ENCODE measurements around the gene SETX.
A peak's percentile ranks its signal among the peaks of the same experiment; 100 is the strongest.

Gene SETX

DNA sequence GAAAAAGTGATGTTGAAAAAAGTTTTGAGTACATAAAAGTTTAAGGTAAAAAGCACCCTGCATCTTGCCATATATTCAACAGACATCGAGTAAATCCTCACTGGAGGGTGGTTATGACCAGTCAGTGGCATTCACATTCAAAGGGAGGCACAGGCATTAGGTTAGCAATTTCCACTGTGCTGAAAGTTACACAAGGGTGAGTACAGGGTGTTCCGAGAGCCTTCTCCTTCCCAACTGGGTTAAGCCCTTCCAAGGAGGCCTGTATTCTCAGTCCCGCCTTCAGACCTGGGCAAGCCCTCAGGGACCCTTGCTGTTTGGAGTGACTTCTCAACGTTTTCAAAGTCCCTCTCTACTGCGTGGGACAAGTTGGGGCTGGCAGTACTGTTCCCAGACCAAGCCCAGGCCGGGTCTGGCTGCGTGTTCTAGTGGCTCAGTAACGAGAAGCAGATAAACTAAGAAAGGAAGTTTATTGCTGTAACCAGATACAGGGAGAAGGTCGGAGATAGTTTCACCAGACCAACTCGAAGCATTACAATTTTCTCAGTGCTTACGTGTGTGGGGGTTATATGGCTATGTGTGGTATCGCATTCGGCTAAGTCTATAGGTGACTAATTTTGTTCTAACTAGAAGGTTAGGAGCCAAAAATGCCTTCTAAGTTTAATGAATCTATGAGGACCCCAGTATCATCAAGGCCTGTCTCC lies 13.0 kb upstream of the SETX start:
- no peaks in the 10 kb centered on the region for H3K27me3 Mint-ChIP-seq
- peaks cover 9% of the 10 kb centered on the region for H3K4me1 Mint-ChIP-seq
- no peak overlapping the region for H3K4me3 Mint-ChIP-seq
- H3K27ac Mint-ChIP-seq: no peak overlapping the region
- ATAC-seq (no peak), DNase-seq (no peak)
- no peaks in the 10 kb centered on the region for H3K9me3 Mint-ChIP-seq

DNA sequence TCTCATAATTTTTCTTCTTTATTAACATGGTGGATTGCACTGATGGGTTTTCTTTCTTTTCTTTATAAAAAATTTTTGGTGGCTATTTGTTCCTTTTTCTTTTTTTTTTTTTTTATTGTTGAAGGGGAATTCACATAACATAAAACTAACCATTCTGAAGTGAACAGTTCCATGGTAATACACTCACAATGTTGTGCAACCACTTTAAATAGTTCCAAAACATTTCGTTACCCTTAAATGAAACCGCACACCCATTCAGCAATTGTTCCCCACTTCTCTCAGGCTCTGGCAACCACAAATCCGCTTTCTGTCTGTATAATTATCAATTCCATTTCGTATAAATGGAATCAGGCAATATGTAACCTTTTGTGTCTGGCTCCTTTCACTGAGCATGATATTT lies 11.7 kb upstream of the SETX start:
- Mint-ChIP-seq H3K4me3 (no peak overlapping the region), H3K27me3 (no peaks in the 10 kb centered on the region), H3K27ac (no peak overlapping the region), H3K4me1 (no peaks in the 10 kb centered on the region), H3K9me3 (no peaks in the 10 kb centered on the region)
- no peak for ATAC-seq
- no peak for DNase-seq

- DNase-seq (no peak), ATAC-seq (no peak)
- Mint-ChIP-seq H3K9me3 (no peaks in the 10 kb centered on the region), H3K4me3 (no peak overlapping the region), H3K4me1 (no peaks in the 10 kb centered on the region), H3K27me3 (no peaks in the 10 kb centered on the region), H3K27ac (no peak overlapping the region)
These were observed 11.2 kb upstream of the SETX start for GRCh38 chr9:132365986-132366385.

GRCh38 chr9:132364068-132364467 lies 9.3 kb upstream of the SETX start:
- Mint-ChIP-seq H3K9me3 (no peaks in the 10 kb centered on the region), H3K27ac (no peak overlapping the region), H3K27me3 (no peaks in the 10 kb centered on the region), H3K4me3 (no peak overlapping the region), H3K4me1 (no peaks in the 10 kb centered on the region)
- DNase-seq (no peak), ATAC-seq (no peak)

- DNase-seq: no peak
These were observed 3.0 kb upstream of the SETX start for GRCh38 chr9:132357764-132358163.

DNA sequence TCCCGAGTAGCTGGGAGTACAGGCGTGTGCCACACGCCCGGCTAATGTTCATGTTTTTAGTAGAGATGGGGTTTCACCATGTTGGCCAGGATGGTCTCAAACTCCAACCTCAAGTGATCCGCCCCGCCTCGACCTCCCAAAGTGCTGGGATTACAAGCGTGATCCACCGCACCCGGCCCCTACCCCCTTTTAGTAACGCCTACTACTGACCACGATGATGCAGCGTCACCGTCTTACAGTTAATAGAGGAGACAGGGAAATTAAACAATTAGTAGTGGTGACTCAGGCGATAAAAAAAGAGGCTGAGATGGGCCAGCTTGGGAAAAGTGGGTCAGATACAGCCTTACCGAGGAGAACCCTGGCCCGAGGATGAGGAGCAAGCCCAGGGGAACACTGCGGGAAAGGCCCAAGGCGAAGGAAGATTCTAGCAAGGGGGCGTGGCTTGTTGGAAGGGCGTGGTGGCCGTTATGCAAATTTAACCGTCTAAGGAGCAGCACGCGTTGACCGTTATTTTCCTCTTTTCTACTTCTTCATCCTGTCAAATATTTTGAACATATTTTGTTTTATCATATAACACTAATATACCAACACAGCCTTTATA lies 1.6 kb upstream of the SETX start:
- DNase-seq: no peak
- Mint-ChIP-seq H3K27me3 (no peaks in the 10 kb centered on the region), H3K27ac (peak overlapping the region in 1 of 2 donors; percentile 42), H3K4me1 (peaks cover 37% of the 10 kb centered on the region), H3K4me3 (peak overlapping the region in 1 of 2 donors; percentile 35), H3K9me3 (no peaks in the 10 kb centered on the region)
- ATAC-seq: no peak

More at GRCh38 chr9:132357764-132358163, 3.0 kb upstream of the SETX start:
- H3K4me3 Mint-ChIP-seq: no peak overlapping the region
- H3K27ac Mint-ChIP-seq: no peak overlapping the region
- no peaks in the 10 kb centered on the region for H3K27me3 Mint-ChIP-seq
- H3K4me1 Mint-ChIP-seq: peaks cover 26% of the 10 kb centered on the region
- no peak for ATAC-seq
- no peaks in the 10 kb centered on the region for H3K9me3 Mint-ChIP-seq

GRCh38 chr9:132351404-132352045 lies 3.3 kb downstream of the SETX start:
- Mint-ChIP-seq H3K9me3 (no peaks in the 10 kb centered on the region), H3K4me3 (peak overlapping the region; percentile 72 to 94), H3K27ac (peak overlapping the region; percentile 28 to 86), H3K27me3 (no peaks in the 10 kb centered on the region), H3K4me1 (peaks cover 52% of the 10 kb centered on the region)
- ATAC-seq (no peak), DNase-seq (no peak)

DNA sequence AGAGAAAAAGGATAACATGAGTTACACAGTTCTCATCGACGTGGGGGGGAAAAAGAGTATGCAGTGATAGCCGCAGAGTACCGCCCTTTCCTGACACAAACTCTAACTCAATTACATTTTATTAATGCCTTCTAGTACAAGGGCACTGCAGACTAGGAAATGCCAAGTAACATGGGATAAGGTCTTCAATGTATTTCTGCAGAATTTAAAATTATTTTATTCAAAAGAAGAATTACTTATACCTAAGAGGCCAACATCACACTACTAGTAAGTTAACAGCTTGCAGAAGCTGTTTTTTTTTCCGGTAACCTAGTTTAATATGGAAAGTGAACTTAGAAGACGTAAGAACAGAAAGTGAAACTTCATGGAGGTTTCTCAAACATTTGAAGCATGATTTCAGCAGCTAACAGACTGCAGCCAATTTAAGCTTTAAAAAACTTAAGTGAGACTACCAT lies 3.9 kb downstream of the SETX start:
- DNase-seq: no peak
- peaks cover 47% of the 10 kb centered on the region for H3K4me1 Mint-ChIP-seq

GRCh38 chr9:132348676-132349075 lies 6.1 kb downstream of the SETX start:
- no peak for ATAC-seq
- Mint-ChIP-seq H3K9me3 (no peaks in the 10 kb centered on the region), H3K4me1 (peaks cover 42% of the 10 kb centered on the region), H3K27ac (peak overlapping the region in 1 of 2 donors; percentile 13), H3K27me3 (no peaks in the 10 kb centered on the region), H3K4me3 (no peak overlapping the region)
- DNase-seq: no peak

More for the DNA sequence above, 3.9 kb downstream of the SETX start:
- Mint-ChIP-seq H3K9me3 (no peaks in the 10 kb centered on the region), H3K27me3 (no peaks in the 10 kb centered on the region), H3K27ac (peak overlapping the region; percentile 28 to 86), H3K4me3 (peak overlapping the region; percentile 59 to 72)
- no peak for ATAC-seq

GRCh38 chr9:132346177-132346576 lies 8.6 kb downstream of the SETX start:
- no peak for DNase-seq
- Mint-ChIP-seq H3K4me3 (no peak overlapping the region), H3K4me1 (peaks cover 29% of the 10 kb centered on the region), H3K9me3 (no peaks in the 10 kb centered on the region), H3K27ac (no peak overlapping the region), H3K27me3 (no peaks in the 10 kb centered on the region)
- ATAC-seq: no peak

DNA sequence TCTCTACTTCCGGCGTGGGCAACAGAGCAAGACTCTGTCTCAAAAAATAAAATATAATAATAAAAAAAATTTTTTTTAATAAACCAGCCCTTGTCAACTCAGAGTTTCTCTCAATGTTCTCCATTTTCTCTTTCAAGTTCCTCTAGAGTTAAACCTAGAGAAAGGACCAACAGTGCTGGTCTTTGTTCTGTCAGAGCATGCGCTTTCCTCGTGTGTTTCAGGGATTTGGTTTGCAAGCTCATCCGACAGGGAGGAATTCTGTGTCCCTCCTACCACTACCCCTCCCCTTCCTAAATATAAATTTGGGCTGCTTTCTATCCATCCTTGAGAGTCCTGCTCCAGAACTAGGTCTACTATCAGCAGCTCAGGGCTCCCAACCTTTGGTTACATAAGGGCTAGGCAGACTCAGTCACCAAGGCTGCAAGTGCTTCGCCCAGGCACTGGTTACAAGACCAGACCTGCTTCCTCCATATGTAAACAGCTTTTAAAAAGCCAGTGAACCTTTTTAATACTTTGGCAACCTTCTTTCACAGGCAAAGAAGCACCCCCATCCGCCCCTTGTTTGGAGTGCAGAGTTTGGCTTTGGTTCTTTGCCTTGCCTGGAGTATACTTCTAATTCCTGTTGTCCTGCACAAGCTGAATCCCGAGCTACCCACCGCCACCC lies 13.5 kb downstream of the SETX start:
- Mint-ChIP-seq H3K27me3 (no peaks in the 10 kb centered on the region), H3K9me3 (no peaks in the 10 kb centered on the region), H3K4me3 (no peak overlapping the region), H3K4me1 (peaks cover 7% of the 10 kb centered on the region), H3K27ac (no peak overlapping the region)
- DNase-seq (no peak), ATAC-seq (no peak)

GRCh38 chr9:132334364-132334763 lies 20.4 kb downstream of the SETX start:
- no peaks in the 10 kb centered on the region for H3K27me3 Mint-ChIP-seq
- H3K4me3 Mint-ChIP-seq: no peak overlapping the region
- no peak overlapping the region for H3K27ac Mint-ChIP-seq
- peaks cover 0 to 3% of the 10 kb centered on the region in 2 donors for H3K9me3 Mint-ChIP-seq
- no peak for ATAC-seq
- no peaks in the 10 kb centered on the region for H3K4me1 Mint-ChIP-seq
- DNase-seq: no peak

DNA sequence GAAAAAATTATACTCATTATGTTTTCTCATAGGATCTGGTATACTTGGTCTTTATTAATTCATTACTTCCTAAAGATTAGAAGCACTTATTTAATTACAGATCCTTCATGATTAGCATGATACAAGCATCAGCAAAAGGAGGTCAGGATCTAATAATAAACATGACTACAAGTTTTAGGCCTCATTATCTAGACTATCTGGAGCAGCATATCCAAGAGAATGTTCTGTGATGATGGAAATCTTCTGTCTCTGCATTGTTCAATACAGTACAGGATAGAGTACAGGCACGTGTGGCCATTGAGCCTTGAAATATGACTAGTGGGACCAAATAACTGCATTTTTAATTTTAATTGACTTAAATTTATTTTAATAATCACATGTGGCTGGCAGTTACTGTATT lies 21.2 kb downstream of the SETX start:
- Mint-ChIP-seq H3K27ac (no peak overlapping the region), H3K9me3 (peaks cover 1 to 6% of the 10 kb centered on the region in 2 donors), H3K27me3 (no peaks in the 10 kb centered on the region), H3K4me3 (no peak overlapping the region), H3K4me1 (peaks cover under 1% of the 10 kb centered on the region)
- no peak for ATAC-seq
- DNase-seq: no peak

DNA sequence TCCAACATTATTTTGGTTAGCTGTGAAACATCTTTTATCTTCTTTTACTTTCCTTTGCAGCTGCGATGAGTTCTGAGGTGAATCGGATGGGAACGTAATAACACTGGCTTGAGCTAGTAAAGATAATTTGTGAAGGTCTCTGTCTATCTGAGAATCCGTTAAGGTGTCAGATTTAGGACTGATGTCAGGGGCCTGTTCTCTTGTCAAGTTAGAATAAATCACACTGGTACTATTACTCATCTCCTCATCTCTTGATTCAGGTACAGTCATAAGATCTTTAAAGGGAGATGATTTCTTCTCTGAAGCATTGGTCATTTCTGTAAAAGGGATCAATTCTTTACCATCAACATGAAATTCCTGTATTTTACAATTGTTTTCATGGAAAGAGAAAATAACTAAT lies 26.2 kb downstream of the SETX start:
- no peak for ATAC-seq
- no peaks in the 10 kb centered on the region for H3K27me3 Mint-ChIP-seq
- H3K4me3 Mint-ChIP-seq: no peak overlapping the region
- DNase-seq: no peak
- H3K27ac Mint-ChIP-seq: no peak overlapping the region
- H3K4me1 Mint-ChIP-seq: peaks cover 34% of the 10 kb centered on the region
- peaks cover 7 to 14% of the 10 kb centered on the region in 2 donors for H3K9me3 Mint-ChIP-seq

GRCh38 chr9:132327537-132327936 lies 27.2 kb downstream of the SETX start:
- DNase-seq (no peak), ATAC-seq (no peak)
- Mint-ChIP-seq H3K4me3 (no peak overlapping the region), H3K27ac (no peak overlapping the region), H3K9me3 (peaks cover 7 to 14% of the 10 kb centered on the region in 2 donors), H3K4me1 (peaks cover 36% of the 10 kb centered on the region), H3K27me3 (no peaks in the 10 kb centered on the region)

DNA sequence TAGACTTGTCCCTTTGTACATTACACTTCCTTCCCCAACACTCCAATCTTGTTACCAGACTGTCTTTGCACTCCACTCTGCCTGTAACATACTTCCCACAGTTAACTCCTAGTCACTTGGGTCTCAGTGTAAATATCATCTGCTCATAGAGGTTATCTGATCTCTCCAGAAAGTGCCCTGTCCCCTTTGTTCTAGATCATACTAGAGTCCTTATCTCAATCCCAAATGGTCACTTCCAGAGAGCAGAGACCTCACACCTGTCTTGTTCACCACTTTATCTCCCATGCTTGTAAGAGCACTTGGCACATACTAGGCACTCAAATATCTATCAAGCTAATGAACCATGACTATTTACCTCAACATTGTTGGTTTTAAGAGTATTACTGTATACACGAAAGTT lies 30.4 kb downstream of the SETX start:
- Mint-ChIP-seq H3K9me3 (peaks cover 7 to 11% of the 10 kb centered on the region in 2 donors), H3K27ac (no peak overlapping the region), H3K27me3 (no peaks in the 10 kb centered on the region), H3K4me3 (no peak overlapping the region), H3K4me1 (peaks cover 52% of the 10 kb centered on the region)
- ATAC-seq: no peak
- DNase-seq: no peak
